ENCODE measurements around the gene FILIP1L.

The FILIP1L gene

DNA sequence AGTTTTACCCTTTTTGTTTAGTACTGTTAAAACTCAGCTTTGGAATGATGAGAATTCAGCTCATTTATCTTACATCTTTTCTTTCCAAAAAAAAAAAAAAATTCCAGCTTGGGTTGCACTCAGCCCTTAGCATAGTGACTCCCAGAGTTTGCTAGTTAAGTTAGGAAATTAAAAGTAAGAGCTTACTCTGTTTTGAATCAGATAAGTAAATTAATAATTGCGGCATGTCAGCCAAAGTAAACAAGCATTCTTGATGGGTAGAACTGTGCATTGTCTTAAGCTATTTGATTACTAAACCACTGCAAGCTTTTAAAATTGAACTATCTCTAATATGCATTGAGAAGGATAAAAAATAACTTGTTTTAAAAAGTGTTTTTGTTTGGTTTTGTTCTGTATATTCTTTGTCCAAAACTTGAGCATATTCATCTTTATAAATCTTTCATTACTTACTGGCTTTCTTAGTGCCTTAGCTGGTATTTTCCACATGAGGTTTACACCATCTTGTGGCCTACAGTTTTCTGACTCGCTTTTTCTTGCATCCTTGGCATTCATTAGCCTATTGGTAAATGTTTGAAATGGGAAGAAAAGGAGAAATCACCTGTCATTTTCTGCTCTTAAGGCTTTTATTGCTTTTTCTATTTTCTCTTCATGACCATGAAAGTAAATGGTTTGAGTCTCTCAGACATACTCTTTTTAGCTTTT is 107.6 kb downstream of the FILIP1L start:
- no peak overlapping the region for H3K4me3 ChIP-seq (ENCODE audit: low read depth, low read length)
- TF ChIP-seq, protein P1, sequence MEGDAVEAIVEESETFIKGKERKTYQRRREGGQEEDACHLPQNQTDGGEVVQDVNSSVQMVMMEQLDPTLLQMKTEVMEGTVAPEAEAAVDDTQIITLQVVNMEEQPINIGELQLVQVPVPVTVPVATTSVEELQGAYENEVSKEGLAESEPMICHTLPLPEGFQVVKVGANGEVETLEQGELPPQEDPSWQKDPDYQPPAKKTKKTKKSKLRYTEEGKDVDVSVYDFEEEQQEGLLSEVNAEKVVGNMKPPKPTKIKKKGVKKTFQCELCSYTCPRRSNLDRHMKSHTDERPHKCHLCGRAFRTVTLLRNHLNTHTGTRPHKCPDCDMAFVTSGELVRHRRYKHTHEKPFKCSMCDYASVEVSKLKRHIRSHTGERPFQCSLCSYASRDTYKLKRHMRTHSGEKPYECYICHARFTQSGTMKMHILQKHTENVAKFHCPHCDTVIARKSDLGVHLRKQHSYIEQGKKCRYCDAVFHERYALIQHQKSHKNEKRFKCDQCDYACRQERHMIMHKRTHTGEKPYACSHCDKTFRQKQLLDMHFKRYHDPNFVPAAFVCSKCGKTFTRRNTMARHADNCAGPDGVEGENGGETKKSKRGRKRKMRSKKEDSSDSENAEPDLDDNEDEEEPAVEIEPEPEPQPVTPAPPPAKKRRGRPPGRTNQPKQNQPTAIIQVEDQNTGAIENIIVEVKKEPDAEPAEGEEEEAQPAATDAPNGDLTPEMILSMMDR (IDR thresholded peaks at IDR 0.05; ENCODE audit: borderline replicate concordance, insufficient read depth, low read depth, low read length) = no peak

DNA sequence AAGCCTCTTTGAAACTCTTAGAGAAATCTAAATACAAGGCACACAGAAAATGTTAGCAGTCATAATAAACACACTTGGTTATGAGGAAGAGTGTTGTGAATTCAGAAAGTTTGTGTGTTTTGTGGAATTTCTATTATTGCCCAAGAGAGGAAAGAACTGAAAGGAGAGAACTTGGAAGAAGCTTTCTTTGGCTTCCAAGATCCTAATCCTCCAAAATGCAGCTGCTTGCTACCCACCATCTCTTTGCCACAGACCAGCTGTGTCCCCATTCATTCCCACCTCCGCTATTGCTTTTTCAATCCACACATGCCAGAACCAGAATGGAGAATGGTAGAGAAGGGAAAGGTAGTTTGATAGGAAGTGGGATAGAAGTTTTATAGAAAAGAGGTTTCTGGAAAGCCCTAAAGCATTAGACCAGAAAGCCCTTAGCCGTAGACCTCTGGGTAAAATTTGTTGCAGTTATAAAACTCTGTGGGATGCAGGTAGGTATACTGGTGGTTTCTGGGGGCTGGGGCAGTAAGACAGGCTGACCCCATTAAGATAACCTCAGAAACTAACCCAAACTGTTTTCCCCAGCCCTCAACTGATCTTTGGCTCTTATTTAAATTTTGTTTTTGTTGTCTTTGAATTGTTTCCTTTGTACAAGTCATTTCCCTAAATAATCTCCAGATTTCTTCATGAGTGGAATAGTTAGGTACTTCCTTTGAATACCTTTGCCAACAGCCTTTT is 108.5 kb downstream of the FILIP1L start:
- TF ChIP-seq, protein P1 (IDR thresholded peaks at IDR 0.05; ENCODE audit: borderline replicate concordance, insufficient read depth, low read depth, low read length) = no peak
- no peak overlapping the region for H3K4me3 ChIP-seq (ENCODE audit: low read depth, low read length)

DNA sequence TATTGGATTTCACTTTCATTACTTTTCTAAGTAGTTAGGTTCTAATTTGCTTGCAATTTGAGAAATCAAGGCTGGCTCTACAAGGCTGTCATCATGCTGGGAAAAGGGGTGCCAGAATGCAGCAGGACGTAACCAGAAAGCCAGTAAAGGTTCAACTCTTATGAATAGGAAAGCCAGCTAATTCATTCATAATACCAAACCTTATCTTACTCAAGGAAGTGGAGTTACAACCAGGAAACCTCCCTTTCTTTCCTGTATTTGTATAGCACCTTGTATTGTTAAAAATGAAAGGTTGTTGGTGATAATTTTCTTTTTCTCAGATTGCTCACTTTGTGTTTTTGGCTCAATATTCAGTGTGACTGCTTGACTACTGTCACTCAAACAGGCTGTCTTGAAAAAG is 109.4 kb downstream of the FILIP1L start:
- TF ChIP-seq, protein P1 (IDR thresholded peaks at IDR 0.05; ENCODE audit: borderline replicate concordance, insufficient read depth, low read depth, low read length) = no peak
- H3K4me3 ChIP-seq (ENCODE audit: low read depth, low read length) = no peak overlapping the region

DNA sequence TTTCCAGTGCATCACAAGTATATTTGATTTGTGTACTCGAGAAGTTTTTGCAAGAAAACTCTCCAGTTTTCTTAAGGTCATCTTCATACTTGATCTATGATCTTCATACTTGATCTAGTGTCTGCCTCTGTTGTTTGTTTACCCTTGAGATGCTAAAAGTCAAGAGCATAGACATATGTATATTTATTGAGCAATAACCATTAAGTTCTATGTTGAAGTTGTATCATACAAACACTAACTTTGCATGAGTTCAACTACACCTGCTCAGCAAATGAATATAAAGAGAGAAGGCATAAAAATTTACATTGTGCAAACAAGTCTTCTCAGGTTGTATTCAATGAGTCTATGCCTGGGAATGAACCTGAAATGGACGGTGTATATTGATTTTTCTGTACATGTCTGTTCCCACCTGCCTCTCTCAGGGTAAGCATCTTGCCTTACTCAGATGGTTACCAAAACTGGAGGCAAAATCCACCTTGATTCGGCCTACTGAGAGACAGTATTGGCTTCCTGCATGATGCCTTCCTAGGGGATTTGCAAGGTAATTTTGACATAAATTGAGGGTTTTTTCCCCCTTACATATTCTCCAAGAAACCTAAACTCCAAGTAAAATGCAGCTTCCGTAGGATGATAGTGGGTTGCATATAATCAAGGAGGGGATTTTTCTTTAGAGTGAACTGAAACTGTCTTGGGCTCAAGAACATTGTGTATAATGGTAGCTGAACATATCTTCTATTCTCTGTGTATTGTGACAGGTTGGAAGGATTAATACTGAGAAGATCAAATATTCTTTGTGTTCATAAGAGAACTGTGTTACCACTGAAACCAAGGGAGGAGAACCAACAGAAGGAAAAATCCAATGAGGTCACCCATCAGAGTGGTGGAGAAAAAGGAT is 110.4 kb downstream of the FILIP1L start:
- H3K4me3 ChIP-seq (ENCODE audit: low read depth, low read length) = no peak overlapping the region
- TF ChIP-seq, protein P1 (IDR thresholded peaks at IDR 0.05; ENCODE audit: borderline replicate concordance, insufficient read depth, low read depth, low read length) = no peak

DNA sequence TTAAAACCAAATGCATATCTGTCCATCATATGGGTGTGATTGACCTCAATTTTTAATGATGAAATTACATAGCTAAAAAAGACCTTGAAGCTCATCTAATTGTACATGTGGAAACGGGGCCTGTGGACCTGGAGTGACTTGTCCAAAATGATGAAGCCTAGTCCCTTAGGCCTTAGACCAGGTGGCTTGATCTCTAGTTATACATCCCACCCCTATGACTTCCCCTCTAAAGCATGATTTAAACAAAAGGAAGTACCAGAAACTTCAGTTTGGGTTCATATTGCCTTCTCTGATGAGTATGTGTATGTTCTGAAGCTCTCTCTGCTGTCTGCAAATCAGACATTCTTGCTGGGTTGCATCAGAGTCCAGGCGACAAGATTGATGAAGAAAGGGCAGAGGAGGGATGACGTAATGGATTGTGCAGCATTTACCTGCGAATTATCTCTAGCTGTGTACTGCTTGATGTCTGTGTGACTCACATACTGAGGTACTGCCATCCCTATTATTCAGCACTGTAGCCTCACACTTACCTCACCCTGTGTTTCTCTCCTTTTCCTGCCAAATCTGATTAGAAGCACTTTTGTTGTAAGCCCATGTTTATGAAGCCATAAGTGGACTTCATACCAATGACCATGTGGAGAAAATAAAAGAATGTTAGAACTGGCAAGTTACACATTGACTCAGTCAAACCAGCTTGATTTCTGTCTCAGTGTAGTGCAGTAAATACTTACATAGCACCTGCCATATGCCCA is 111.5 kb downstream of the FILIP1L start:
- TF ChIP-seq, protein P1 (IDR thresholded peaks at IDR 0.05; ENCODE audit: borderline replicate concordance, insufficient read depth, low read depth, low read length) = no peak
- no peak overlapping the region for H3K4me3 ChIP-seq (ENCODE audit: low read depth, low read length)

DNA sequence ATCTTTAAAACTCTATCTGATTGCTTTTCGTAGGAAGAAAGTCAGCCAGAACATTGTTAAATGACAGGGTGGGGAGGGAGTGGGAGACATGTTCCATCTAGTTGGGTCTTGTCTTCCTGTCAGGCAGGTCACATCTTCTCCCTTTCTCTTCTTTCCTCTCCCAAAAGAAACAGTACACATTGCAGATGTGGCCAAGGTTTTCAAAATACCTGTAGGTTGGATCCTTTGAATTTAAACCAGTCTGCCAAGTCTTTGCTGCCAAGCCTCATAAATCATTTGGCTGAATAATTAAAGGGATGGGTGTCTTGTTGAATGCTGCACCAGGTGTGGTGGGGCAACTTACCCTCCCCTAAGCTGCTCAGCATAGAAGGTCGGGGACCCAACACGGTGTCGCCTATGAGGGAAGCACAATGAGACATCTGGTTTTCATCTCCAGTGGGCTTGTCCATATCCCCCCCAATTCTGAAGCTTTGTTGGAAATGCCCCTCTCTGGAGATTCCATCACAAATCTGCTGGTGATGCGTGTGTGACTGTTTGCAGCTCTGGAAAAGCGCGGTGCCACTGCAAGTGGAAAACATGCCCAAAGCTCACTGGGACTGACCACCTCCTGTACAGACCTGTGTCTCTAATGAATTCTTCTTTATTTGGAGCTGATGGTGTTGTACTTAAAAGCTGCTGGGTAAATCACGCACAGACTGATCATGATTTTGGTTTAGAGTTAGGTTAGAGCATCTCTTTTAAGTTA is 112.6 kb downstream of the FILIP1L start:
- TF ChIP-seq, protein P1 (IDR thresholded peaks at IDR 0.05; ENCODE audit: borderline replicate concordance, insufficient read depth, low read depth, low read length) = no peak
- H3K4me3 ChIP-seq (ENCODE audit: low read depth, low read length) = no peak overlapping the region

All from GM12875 (cell line).